ENCODE data around the gene MARF1.
"Not testable (repeated sequence)": the region's sequence is repeated elsewhere in the genome, so short reads cannot be mapped to it uniquely, and the experiment has no call there.

Gene MARF1

GRCh38 chr16:15682105-15682570 lies 39.2 kb upstream of the MARF1 start:
- peak; percentile 10 for DNase-seq (ENCODE audit: extremely low read depth, low read depth)
- TF ChIP-seq CTCF (IDR thresholded peaks at IDR 0.05; ENCODE audit: low read depth, low read length), result peak; percentile 40

- no peak for DNase-seq (ENCODE audit: extremely low read depth, low read depth)
Observed at GRCh38 chr16:15677447-15677846, 34.5 kb upstream of the MARF1 start.

GRCh38 chr16:15676506-15676905 lies 33.6 kb upstream of the MARF1 start:
- TF ChIP-seq CTCF (IDR thresholded peaks at IDR 0.05; ENCODE audit: low read depth, low read length), result no peak
- DNase-seq (ENCODE audit: extremely low read depth, low read depth), result no peak

More at GRCh38 chr16:15677447-15677846, 34.5 kb upstream of the MARF1 start:
- TF ChIP-seq CTCF (IDR thresholded peaks at IDR 0.05; ENCODE audit: low read depth, low read length), result no peak

- no peak for DNase-seq (ENCODE audit: extremely low read depth, low read depth)
- no peak for TF ChIP-seq CTCF (IDR thresholded peaks at IDR 0.05; ENCODE audit: low read depth, low read length)
Observed at GRCh38 chr16:15674571-15674970, 31.6 kb upstream of the MARF1 start.

- DNase-seq (ENCODE audit: extremely low read depth, low read depth), result peak; percentile 94
- no peak for TF ChIP-seq CTCF (IDR thresholded peaks at IDR 0.05; ENCODE audit: low read depth, low read length)
Observed at GRCh38 chr16:15672514-15673167, 29.7 kb upstream of the MARF1 start.

- not testable (repeated sequence) for DNase-seq (ENCODE audit: extremely low read depth, low read depth)
Observed at GRCh38 chr16:15672127-15672513, 29.2 kb upstream of the MARF1 start.

- DNase-seq (ENCODE audit: extremely low read depth, low read depth), result no peak
- TF ChIP-seq CTCF (IDR thresholded peaks at IDR 0.05; ENCODE audit: low read depth, low read length), result no peak
Observed at GRCh38 chr16:15671530-15672117, 28.7 kb upstream of the MARF1 start.

Data from AG09319 (cell line).